Trophoblast cell (in vitro differentiated cells and primary cell): ENCODE measurements around the gene PIP.
"Not testable (repeated sequence)": the region's sequence is repeated elsewhere in the genome, so short reads cannot be mapped to it uniquely, and the experiment has no call there.

ENCODE experiments used
- DNase-seq, 2 donors: peaks; one replicate each; pipeline ENCODE4 v3.0.0-alpha.2; 2016
- H2AFZ ChIP-seq: 2 replicates; pipeline ENCODE4 v1.6.1; 2013; ENCODE audit warnings: low read length, moderate library complexity, mild to moderate bottlenecking; ENCODE audit not compliant: insufficient read depth, poor library complexity
- H2AK5ac ChIP-seq: 2 replicates; pipeline ENCODE4 v1.6.1; 2013; ENCODE audit warnings: mild to moderate bottlenecking, low read length
- H2BK120ac ChIP-seq: 2 replicates; pipeline ENCODE4 v1.6.1; 2013; ENCODE audit warnings: low read length, mild to moderate bottlenecking, moderate library complexity; ENCODE audit not compliant: insufficient read depth, poor library complexity
- H2BK12ac ChIP-seq: 2 replicates; pipeline ENCODE4 v1.6.1; 2013; ENCODE audit warnings: mild to moderate bottlenecking, low read length, moderate library complexity
- H2BK5ac ChIP-seq: 2 replicates; pipeline ENCODE4 v1.6.1; 2013; ENCODE audit warnings: low read length, low read depth, moderate library complexity, mild to moderate bottlenecking; ENCODE audit not compliant: poor library complexity
- H3K14ac ChIP-seq: 2 replicates; pipeline ENCODE4 v1.6.1; 2013; ENCODE audit warnings: mild to moderate bottlenecking, low read length
- H3K18ac ChIP-seq: 2 replicates; pipeline ENCODE4 v1.6.1; 2013; ENCODE audit warnings: mild to moderate bottlenecking, low read length
- H3K23ac ChIP-seq: 2 replicates; pipeline ENCODE4 v1.6.1; 2013; ENCODE audit warnings: low read length
- H3K27ac ChIP-seq: 2 replicates; pipeline ENCODE4 v1.5.1; 2013; ENCODE audit warnings: low read depth, mild to moderate bottlenecking, inconsistent platforms, low read length, moderate library complexity
- H3K27me3 ChIP-seq: 2 replicates; pipeline ENCODE4 v1.6.1; 2013; ENCODE audit warnings: inconsistent platforms, mild to moderate bottlenecking, low read length, moderate library complexity; ENCODE audit not compliant: insufficient read depth
- H3K36me3 ChIP-seq, 2 experiments: 1 replicate in 1 of 2; 2 replicates in 1 of 2; pipeline ENCODE4 v1.6.1; 2013; ENCODE audit warnings: low read length in 2 of 2, mild to moderate bottlenecking in 2 of 2, moderate library complexity in 1 of 2; ENCODE audit not compliant: insufficient read depth in 2 of 2, control insufficient read depth in 1 of 2
- H3K4ac ChIP-seq: 2 replicates; pipeline ENCODE4 v1.6.1; 2013; ENCODE audit warnings: low read depth, mild to moderate bottlenecking, low read length, moderate library complexity
- H3K4me1 ChIP-seq, 2 experiments: 1 replicate in 1 of 2; 2 replicates in 1 of 2; pipeline ENCODE4 v1.6.1; 2013; ENCODE audit warnings: low read length in 2 of 2, mild to moderate bottlenecking in 2 of 2, moderate library complexity in 1 of 2; ENCODE audit not compliant: insufficient read depth in 2 of 2, control insufficient read depth in 1 of 2
- H3K4me2 ChIP-seq: 2 replicates; pipeline ENCODE4 v1.6.1; 2013; ENCODE audit warnings: inconsistent platforms, mild to moderate bottlenecking, low read length, moderate library complexity
- H3K4me3 ChIP-seq: 2 replicates; pipeline ENCODE4 v1.5.1; 2013; ENCODE audit warnings: mild to moderate bottlenecking, low read depth, low read length, inconsistent platforms
- H3K79me1 ChIP-seq: one replicate; pipeline ENCODE4 v1.6.1; 2013; ENCODE audit warnings: low read length
- H3K79me2 ChIP-seq: 2 replicates; pipeline ENCODE4 v1.6.1; 2013; ENCODE audit warnings: low read length, mild to moderate bottlenecking; ENCODE audit not compliant: control insufficient read depth, insufficient read depth, poor library complexity
- H3K9ac ChIP-seq: 2 replicates; pipeline ENCODE4 v1.6.1; 2013; ENCODE audit warnings: mild to moderate bottlenecking, low read length
- H3K9me3 ChIP-seq: 2 replicates; pipeline ENCODE4 v1.6.1; 2013; ENCODE audit warnings: low read depth, mild to moderate bottlenecking, control low read depth, inconsistent platforms, low read length; ENCODE audit not compliant: insufficient read depth
- H4K12ac ChIP-seq: 2 replicates; pipeline ENCODE4 v1.6.1; 2013; ENCODE audit warnings: low read depth, mild to moderate bottlenecking, low read length, moderate library complexity
- H4K8ac ChIP-seq: 2 replicates; pipeline ENCODE4 v1.6.1; 2013; ENCODE audit warnings: low read depth, mild to moderate bottlenecking, low read length, moderate library complexity
- H4K91ac ChIP-seq: one replicate; pipeline ENCODE4 v1.6.1; 2013; ENCODE audit warnings: low read depth, mild to moderate bottlenecking, low read length, moderate library complexity
- WGBS: extraction: QIAGEN DNeasy Blood & Tissue Kit; methylation state at CpG from one replicate; pipeline ENCODE4 v1.1.7; 2013; ENCODE audit warnings: missing lambda C conversion rate; ENCODE audit not compliant: insufficient read length, insufficient coverage; ENCODE audit errors: extremely low coverage; 5-methylcytosine and 5-hydroxymethylcytosine counted together

PIP gene

DNA sequence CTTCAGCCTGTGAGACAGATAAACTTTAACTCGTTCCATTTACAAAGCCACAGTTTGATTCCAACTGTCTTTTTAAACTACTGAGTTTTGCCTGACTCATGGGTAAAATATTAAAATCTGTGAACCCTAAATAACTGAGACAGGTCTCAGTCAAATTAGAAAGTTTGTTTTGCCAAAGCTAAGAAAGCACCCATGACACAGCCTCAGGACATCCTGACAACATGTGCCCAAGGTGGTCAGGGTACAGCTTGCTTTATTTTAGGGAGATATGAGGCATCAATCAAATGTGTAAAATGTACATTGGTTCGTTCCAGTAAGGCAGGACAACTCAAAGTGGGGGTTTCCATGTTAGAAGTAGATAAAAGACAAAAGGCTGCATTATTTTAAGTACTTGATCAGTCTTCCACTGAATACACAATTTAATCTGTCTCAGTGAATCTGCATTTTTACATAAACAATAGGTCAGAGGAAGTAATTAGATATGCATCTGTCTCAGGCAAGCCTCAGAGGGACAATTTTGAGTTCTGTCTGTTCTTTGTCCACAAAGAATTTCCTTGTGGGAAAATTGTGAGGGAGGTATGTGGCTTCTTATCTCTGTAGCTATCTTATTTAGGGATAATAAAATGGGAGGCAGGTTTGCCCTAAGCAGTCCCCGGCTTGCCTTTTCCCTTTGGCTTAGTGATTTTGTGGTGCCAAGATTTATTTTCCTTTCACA is 11.0 kb upstream of the PIP start:
- Histone ChIP-seq H4K12ac (no peak overlapping the region), H3K79me1 (peaks cover 11% of the 10 kb centered on the region), H3K14ac (no peak overlapping the region), H4K8ac (no peak overlapping the region), H3K9me3 (peaks cover 3% of the 10 kb centered on the region), H3K79me2 (no peaks in the 10 kb centered on the region), H3K27ac (peak overlapping the region; percentile 68), H2BK5ac (peak overlapping the region; percentile 54), H3K4me1 (peaks cover 0 to 7% of the 10 kb centered on the region in 2 experiments), H3K36me3 (no peaks in the 10 kb centered on the region), H2BK120ac (no peak overlapping the region), H3K27me3 (peaks cover 3% of the 10 kb centered on the region), H4K91ac (peak overlapping the region; percentile 7), H2AK5ac (no peak overlapping the region), H3K4me3 (no peak overlapping the region), H3K9ac (no peak overlapping the region), H3K4ac (no peak overlapping the region), H2BK12ac (peak overlapping the region; percentile 77), H3K4me2 (no peak overlapping the region), H2AFZ (no peak overlapping the region), H3K18ac (no peak overlapping the region), H3K23ac (no peak overlapping the region)
- DNase-seq: no peak
- WGBS: no CpG with 5 or more reads among the region's 3 CpGs

DNA sequence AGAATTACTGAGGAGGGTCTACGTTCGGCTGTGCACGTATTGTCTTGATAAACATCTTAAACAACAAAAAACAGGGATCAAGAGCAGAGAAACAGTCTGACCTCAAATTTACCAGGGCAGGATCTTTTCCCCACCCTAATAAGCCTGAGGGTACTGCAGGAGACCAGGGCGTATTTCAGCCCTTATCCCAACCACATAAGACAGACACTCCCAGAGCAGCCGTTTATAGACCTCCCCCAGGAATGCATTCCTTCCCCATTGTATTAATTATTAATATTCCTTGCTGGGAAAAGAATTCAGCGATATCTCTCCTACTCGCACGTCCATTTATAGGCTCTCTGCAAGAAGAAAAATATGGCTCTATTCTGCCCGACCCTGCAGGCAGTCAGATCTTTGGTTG is 8.6 kb upstream of the PIP start:
- H2BK120ac ChIP-seq, H3K14ac ChIP-seq, H3K79me2 ChIP-seq, H4K91ac ChIP-seq, DNase-seq, H2AK5ac ChIP-seq, H3K4ac ChIP-seq, H3K4me2 ChIP-seq, H2BK5ac ChIP-seq, H3K27me3 ChIP-seq, H3K23ac ChIP-seq, H3K27ac ChIP-seq, H3K4me1 ChIP-seq, H2AFZ ChIP-seq, H3K9ac ChIP-seq, H2BK12ac ChIP-seq, H3K36me3 ChIP-seq, H3K9me3 ChIP-seq, H3K18ac ChIP-seq, H4K8ac ChIP-seq, H4K12ac ChIP-seq, H3K4me3 ChIP-seq: not testable (repeated sequence)
- WGBS: no CpG with 5 or more reads among the region's 9 CpGs
- H3K79me1 ChIP-seq: peaks cover 11% of the 10 kb centered on the region

DNA sequence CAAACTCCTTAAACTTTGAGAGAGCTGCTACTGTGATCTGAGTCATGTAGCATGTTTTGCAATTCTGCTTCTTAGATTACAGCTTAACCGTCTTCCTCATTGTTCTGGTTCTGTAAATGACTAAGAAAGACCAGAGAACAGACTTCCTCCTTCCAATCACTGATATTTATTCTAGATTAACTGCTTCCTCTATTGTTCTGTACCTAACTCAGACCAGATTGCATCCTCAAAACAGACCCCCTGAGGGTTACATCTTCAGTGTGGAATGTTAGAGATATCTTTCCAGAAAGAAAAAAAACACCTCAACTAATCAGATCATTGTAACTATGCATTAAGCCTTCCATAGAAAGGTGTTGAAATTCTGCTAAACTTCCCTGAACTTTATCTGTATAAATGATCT is 5.7 kb upstream of the PIP start:
- Histone ChIP-seq H3K23ac (no peak overlapping the region), H3K4me1 (peaks cover 2 to 4% of the 10 kb centered on the region in 2 experiments), H3K18ac (no peak overlapping the region), H2BK120ac (no peak overlapping the region), H3K14ac (no peak overlapping the region), H4K12ac (no peak overlapping the region), H3K4ac (no peak overlapping the region), H2AK5ac (no peak overlapping the region), H3K79me2 (no peaks in the 10 kb centered on the region), H3K36me3 (no peaks in the 10 kb centered on the region), H2BK5ac (no peak overlapping the region), H3K27me3 (no peaks in the 10 kb centered on the region), H3K4me3 (no peak overlapping the region), H2BK12ac (no peak overlapping the region), H3K9ac (no peak overlapping the region), H2AFZ (no peak overlapping the region), H4K91ac (no peak overlapping the region), H3K4me2 (no peak overlapping the region), H3K27ac (peak overlapping the region; percentile 63), H3K79me1 (peaks cover 3% of the 10 kb centered on the region), H4K8ac (no peak overlapping the region), H3K9me3 (peaks cover 3% of the 10 kb centered on the region)
- no CpG with 5 or more reads among the region's 1 CpG for WGBS
- DNase-seq: peak; percentile 77 to 96

DNA sequence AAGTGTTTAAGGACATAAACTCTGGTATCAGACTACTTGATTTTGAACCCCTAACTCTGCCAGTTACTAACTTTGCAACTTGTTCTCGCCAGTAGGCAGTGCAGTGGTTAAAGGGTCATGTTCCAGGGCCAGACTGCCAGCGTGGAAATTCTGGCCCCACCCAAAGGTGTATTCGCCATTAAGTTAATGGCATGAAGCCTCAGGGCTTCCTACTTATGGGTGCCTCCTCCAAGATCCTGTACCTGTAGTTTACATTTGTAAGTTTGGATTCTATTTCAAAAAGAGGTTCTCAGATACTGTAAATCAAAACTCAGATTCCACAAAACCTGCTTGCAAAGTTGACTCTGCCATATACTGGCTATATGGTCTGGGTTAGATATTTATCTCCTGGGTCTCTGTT is 2.8 kb upstream of the PIP start:
- H2AFZ ChIP-seq: no peak overlapping the region
- H2AK5ac ChIP-seq: no peak overlapping the region
- no peak overlapping the region for H2BK12ac ChIP-seq
- H4K91ac ChIP-seq: no peak overlapping the region
- no peak overlapping the region for H3K4me2 ChIP-seq
- H3K27me3 ChIP-seq: no peaks in the 10 kb centered on the region
- no peaks in the 10 kb centered on the region for H3K36me3 ChIP-seq
- DNase-seq: no peak
- no peak overlapping the region for H4K8ac ChIP-seq
- no peaks in the 10 kb centered on the region for H3K79me2 ChIP-seq
- H3K14ac ChIP-seq: no peak overlapping the region
- H3K79me1 ChIP-seq: no peaks in the 10 kb centered on the region
- no peak overlapping the region for H2BK5ac ChIP-seq
- H3K4ac ChIP-seq: no peak overlapping the region
- no CpG with 5 or more reads among the region's 3 CpGs for WGBS
- no peak overlapping the region for H3K23ac ChIP-seq
- peaks cover 3% of the 10 kb centered on the region for H3K9me3 ChIP-seq
- no peak overlapping the region for H3K4me3 ChIP-seq
- H3K9ac ChIP-seq: no peak overlapping the region
- peaks cover 2 to 3% of the 10 kb centered on the region in 2 experiments for H3K4me1 ChIP-seq
- H2BK120ac ChIP-seq: no peak overlapping the region
- H3K27ac ChIP-seq: no peak overlapping the region
- no peak overlapping the region for H4K12ac ChIP-seq
- H3K18ac ChIP-seq: no peak overlapping the region
